CD14-positive monocyte (primary cell): Measurements from ENCODE around the gene P2RY6. TPM values are rescaled to one million over a fixed set of nuclear protein-coding genes. Genes with fewer than 3 reads are reported as not detected.

ENCODE experiments used
- DNase-seq, 3 donors: peaks; one replicate each; pipeline ENCODE4 v3.0.0-alpha.2; 2011 to 2022
- H2AFZ ChIP-seq: 2 replicates; pipeline ENCODE4 v1.6.0; 2012; ENCODE audit warnings: mild to moderate bottlenecking, low read depth, low read length, inconsistent platforms; ENCODE audit not compliant: insufficient read depth, poor library complexity, severe bottlenecking
- H3K27ac ChIP-seq, 2 donors: 1 replicate in 1 of 2; 2 replicates in 1 of 2; pipeline ENCODE4 v1.5.1; 2012 to 2013; ENCODE audit warnings: low read length in 2 of 2, control low read depth in 1 of 2, inconsistent platforms in 1 of 2, low read depth in 1 of 2, mild to moderate bottlenecking in 1 of 2
- H3K27me3 ChIP-seq, 2 donors: one replicate each; pipeline versions ENCODE4 v1.6.0 to v1.6.1; 2011 to 2013; ENCODE audit warnings: low read length in 2 of 2; ENCODE audit not compliant: control insufficient read depth in 2 of 2, insufficient read depth in 2 of 2
- H3K36me3 ChIP-seq, 2 donors: replicated peaks in 1 of 2; 1 replicate in 1 of 2; 2 replicates in 1 of 2; pipeline versions ENCODE4 v1.5.1 to v1.6.1; 2012 to 2013; ENCODE audit warnings: low read length in 2 of 2, control low read depth in 1 of 2, inconsistent platforms in 1 of 2, mild to moderate bottlenecking in 1 of 2; ENCODE audit not compliant: insufficient read depth in 2 of 2, control insufficient read depth in 1 of 2
- H3K4me1 ChIP-seq, 2 donors: 1 replicate in 1 of 2; 2 replicates in 1 of 2; pipeline versions ENCODE4 v1.5.1 to v1.6.1; 2012 to 2013; ENCODE audit warnings: low read length in 2 of 2, control low read depth in 1 of 2, inconsistent platforms in 1 of 2, mild to moderate bottlenecking in 1 of 2, moderate library complexity in 1 of 2; ENCODE audit not compliant: insufficient read depth in 2 of 2, control insufficient read depth in 1 of 2
- H3K4me2 ChIP-seq: replicated peaks from 2 replicates; pipeline ENCODE3; 2012; ENCODE audit warnings: low read length, moderate library complexity, mild to moderate bottlenecking; ENCODE audit not compliant: poor library complexity, severe bottlenecking; ENCODE audit errors: extremely low read depth
- H3K4me3 ChIP-seq, 3 experiments: fragments of 200-600 bp in 1 of 3; sonication (generic) in 1 of 3; replicated peaks in 1 of 3; 1 replicate in 2 of 3; 2 replicates in 1 of 3; pipeline ENCODE4 v1.5.1; 2011 to 2013; ENCODE audit warnings: low read length in 3 of 3, mild to moderate bottlenecking in 3 of 3, control low read depth in 2 of 3, low read depth in 2 of 3, inconsistent platforms in 1 of 3, moderate library complexity in 1 of 3
- H3K79me2 ChIP-seq: 2 replicates; pipeline ENCODE4 v1.6.0; 2012; ENCODE audit warnings: mild to moderate bottlenecking, control low read depth, inconsistent platforms, low read length, moderate library complexity; ENCODE audit not compliant: insufficient read depth
- H3K9ac ChIP-seq: 2 replicates; pipeline ENCODE4 v1.6.0; 2017; ENCODE audit warnings: low read length, mild to moderate bottlenecking; ENCODE audit not compliant: insufficient read depth, poor library complexity, severe bottlenecking
- H3K9me3 ChIP-seq, 2 donors: replicated peaks in 1 of 2; 1 replicate in 1 of 2; 2 replicates in 1 of 2; pipeline versions ENCODE4 v1.5.1 to v1.6.1; 2012 to 2013; ENCODE audit warnings: low read length in 2 of 2, control low read depth in 1 of 2; ENCODE audit not compliant: control insufficient read depth in 1 of 2, insufficient read depth in 1 of 2
- H4K20me1 ChIP-seq: 2 replicates; pipeline ENCODE4 v1.6.0; 2012; ENCODE audit warnings: mild to moderate bottlenecking, low read length, control low read depth, moderate library complexity; ENCODE audit not compliant: insufficient read depth
- H3K27ac Mint-ChIP-seq, 7 donors: one replicate each; pipeline ENCODE4 v1.8.0; 2020; ENCODE audit warnings: mild to moderate bottlenecking in 7 of 7, mixed read lengths in 7 of 7, moderate library complexity in 6 of 7, inconsistent platforms in 2 of 7
- H3K27me3 Mint-ChIP-seq, 3 donors: one replicate each; pipeline ENCODE4 v1.8.0; 2021 to 2022; ENCODE audit warnings: low read depth in 3 of 3, mild to moderate bottlenecking in 3 of 3, mixed read lengths in 3 of 3, moderate library complexity in 3 of 3, inconsistent platforms in 1 of 3
- H3K36me3 Mint-ChIP-seq, 2 donors: one replicate each; pipeline ENCODE4 v1.8.0; 2020; ENCODE audit warnings: mixed read lengths in 2 of 2, inconsistent platforms in 1 of 2, mild to moderate bottlenecking in 1 of 2
- H3K4me1 Mint-ChIP-seq: one replicate; pipeline ENCODE4 v1.8.0; 2020; ENCODE audit warnings: mild to moderate bottlenecking, mixed read lengths
- H3K4me3 Mint-ChIP-seq, 2 donors: one replicate each; pipeline ENCODE4 v1.8.0; 2020; ENCODE audit warnings: mild to moderate bottlenecking in 2 of 2, mixed read lengths in 2 of 2, moderate library complexity in 1 of 2
- H3K9me3 Mint-ChIP-seq, 7 donors: one replicate each; pipeline ENCODE4 v1.8.0; 2020 to 2022; ENCODE audit warnings: mixed read lengths in 7 of 7, mild to moderate bottlenecking in 6 of 7, moderate library complexity in 6 of 7, inconsistent platforms in 2 of 7
- CTCF ChIP-seq: fragments of 200-600 bp; IDR thresholded peaks from one replicate; pipeline ENCODE4 v1.8.0; 2022; ENCODE audit warnings: antibody characterized with exemption, mild to moderate bottlenecking
- WGBS: methylation state at CpG from one replicate; pipeline ENCODE4 v1.1.5; 2013; ENCODE audit warnings: missing lambda C conversion rate; ENCODE audit not compliant: insufficient coverage; 5-methylcytosine and 5-hydroxymethylcytosine counted together
- intact Hi-C, 2 donors: fragments of 100-400 bp; cut with micrococcal nuclease; formaldehyde crosslinking; loops; one replicate each; pipeline versions ENCODE4 v1.15.0 to v1.15.1; 2023
- polyA plus RNA-seq, 3 donors: library from polyadenylated mRNA; depleted of rRNA in 1 of 3; unstranded in 2 of 3; stranded (reverse) in 1 of 3; fragments of 300-500 nt in 2 of 3; fragments of >200 nt in 1 of 3; fragmentation: Illumina TruSeq in 2 of 3; gene quantifications; 1 replicate in 2 of 3; 2 replicates in 1 of 3; pipeline ENCODE4 v1.2.3, GENCODE V29; 2012 to 2021

The P2RY6 gene
- polyA plus RNA-seq, 3 donors: 1.7 to 5.1 (median 1.8) TPM

- no peak for DNase-seq
- Mint-ChIP-seq H3K4me1 (peaks cover 39% of the 10 kb centered on the region), H3K27me3 (peaks cover 13 to 30% (median 17%) of the 10 kb centered on the region in 3 donors), H3K4me3 (no peak overlapping the region), H3K27ac (no peak overlapping the region), H3K36me3 (peaks cover 0 to 6% of the 10 kb centered on the region in 2 donors), H3K9me3 (peaks cover 0 to 5% (median 1%) of the 10 kb centered on the region in 7 donors)
- no peak for TF ChIP-seq CTCF
- Histone ChIP-seq H3K4me1 (peaks cover 38 to 53% of the 10 kb centered on the region in 2 donors), H3K79me2 (no peaks in the 10 kb centered on the region), H3K9me3 (no peaks in the 10 kb centered on the region), H3K4me3 (no peak overlapping the region), H3K27ac (no peak overlapping the region), H3K27me3 (peaks cover 0 to 15% of the 10 kb centered on the region in 2 donors), H3K4me2 (no peak overlapping the region), H4K20me1 (no peaks in the 10 kb centered on the region), H2AFZ (no peak overlapping the region), H3K36me3 (no peaks in the 10 kb centered on the region), H3K9ac (no peak overlapping the region)
- intact Hi-C loops: no loop called here
- WGBS: 95% methylated on average over 15 of the region's 22 CpGs
Observed at GRCh38 chr11:73310661-73311393, 38.7 kb downstream of the P2RY6 start.

DNA sequence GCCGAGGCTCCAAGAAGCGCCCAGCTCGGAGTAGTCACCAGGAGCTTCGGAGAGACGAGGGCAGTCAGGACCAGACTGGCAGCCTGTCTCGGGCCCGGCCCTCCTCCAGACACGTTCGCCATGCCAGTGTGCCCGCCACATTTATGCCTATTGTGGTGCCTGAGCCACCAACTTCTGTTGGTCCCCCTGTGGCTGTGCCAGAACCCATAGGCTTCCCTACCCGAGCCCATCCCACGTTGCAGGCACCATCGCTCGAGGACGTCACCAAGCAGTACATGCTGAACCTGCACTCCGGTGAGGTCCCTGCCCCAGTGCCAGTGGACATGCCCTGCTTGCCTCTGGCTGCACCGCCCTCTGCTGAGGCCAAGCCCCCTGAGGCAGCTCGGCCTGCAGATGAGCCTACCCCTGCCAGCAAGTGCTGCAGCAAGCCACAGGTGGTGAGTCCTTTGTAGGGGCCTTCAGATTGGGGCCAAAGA, 39.3 kb downstream of the P2RY6 start:
- WGBS: 90% methylated on average over 18 of the region's 18 CpGs
- Mint-ChIP-seq H3K36me3 (peaks cover 3 to 6% of the 10 kb centered on the region in 2 donors), H3K27me3 (peaks cover 17 to 30% (median 18%) of the 10 kb centered on the region in 3 donors), H3K27ac (no peak overlapping the region), H3K4me1 (peaks cover 33% of the 10 kb centered on the region), H3K4me3 (no peak overlapping the region), H3K9me3 (peaks cover 0 to 5% (median 1%) of the 10 kb centered on the region in 7 donors)
- intact Hi-C loops: no loop called here
- H3K4me3 ChIP-seq: no peak overlapping the region
- no peak for DNase-seq
- no peaks in the 10 kb centered on the region for H3K36me3 ChIP-seq
- H3K9ac ChIP-seq: no peak overlapping the region
- H3K4me1 ChIP-seq: peaks cover 36 to 50% of the 10 kb centered on the region in 2 donors
- no peaks in the 10 kb centered on the region for H3K9me3 ChIP-seq
- H3K27me3 ChIP-seq: peaks cover 0 to 15% of the 10 kb centered on the region in 2 donors
- H4K20me1 ChIP-seq: no peaks in the 10 kb centered on the region
- H2AFZ ChIP-seq: no peak overlapping the region
- no peak for TF ChIP-seq CTCF
- no peak overlapping the region for H3K4me2 ChIP-seq
- no peaks in the 10 kb centered on the region for H3K79me2 ChIP-seq
- H3K27ac ChIP-seq: no peak overlapping the region
